ENCODE measurements around the gene FIGNL1.

GRCh38 chr7:50425318-50425717, 24.8 kb downstream of the FIGNL1 start:
- TF ChIP-seq TAF1 (IDR thresholded peaks at IDR 0.05; ENCODE audit: borderline replicate concordance, insufficient read depth, low read length) (no peak), SIN3A (IDR thresholded peaks at IDR 0.05; ENCODE audit: borderline replicate concordance, insufficient read depth, low read length) (no peak), POLR2AphosphoS5 (IDR thresholded peaks at IDR 0.05; ENCODE audit: low read depth, low read length) (no peak)
